Stimulated activated CD8-positive, alpha-beta memory T cell treated with anti-CD3 and anti-CD28 coated beads, Interleukin-7, amount 100 ng/mL, for 4 hours (primary cell): ENCODE results near the gene NUP205.

Experiments used
- DNase-seq, 2 donors: peaks; one replicate each; pipeline ENCODE4 v3.0.0-alpha.2; 2020; ENCODE audit warnings: low read depth in 2 of 2

NUP205 gene

GRCh38 chr7:135539629-135540028, 18.1 kb upstream of the NUP205 start:
- DNase-seq, result no peak

- no peak for DNase-seq
Observed at GRCh38 chr7:135541029-135541428, 16.7 kb upstream of the NUP205 start.

DNA sequence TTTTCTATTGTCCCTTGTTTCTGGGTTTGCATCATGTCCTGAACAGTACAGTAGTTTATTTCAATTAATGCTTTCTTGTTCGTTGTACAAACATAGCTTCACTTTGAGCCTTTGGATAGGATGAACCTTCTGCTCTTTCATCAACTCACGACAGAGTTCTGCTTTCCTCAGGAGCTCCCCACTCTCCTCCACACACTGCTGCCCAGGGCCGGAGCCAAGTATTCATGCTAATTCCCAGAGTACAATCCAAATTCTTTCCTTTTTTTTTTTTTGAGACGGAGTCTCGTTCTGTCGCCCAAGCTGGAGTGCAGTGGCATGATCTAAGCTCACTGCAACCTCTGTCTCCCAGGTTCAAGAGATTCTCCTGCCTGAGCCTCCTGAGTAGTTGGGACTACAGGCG, 7.5 kb upstream of the NUP205 start:
- no peak for DNase-seq

DNA sequence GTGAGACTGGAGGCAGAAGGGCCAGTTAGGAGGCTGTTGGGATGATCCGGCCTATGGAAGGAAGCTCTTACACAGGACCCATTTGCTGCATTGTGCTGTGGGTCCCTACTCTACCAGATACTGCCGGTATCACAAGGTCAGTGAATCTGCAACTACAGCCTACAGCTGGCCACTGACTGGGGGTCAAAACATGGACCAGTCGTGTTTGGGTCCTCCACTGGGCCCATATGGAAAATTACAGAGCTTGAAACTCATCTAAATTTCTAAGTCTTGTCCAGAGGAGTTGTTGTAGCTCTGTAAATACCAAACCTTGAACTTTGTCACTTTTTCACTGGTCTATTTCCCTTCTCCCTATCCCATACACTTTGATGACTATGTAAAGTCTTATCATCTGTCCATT, 5.6 kb upstream of the NUP205 start:
- DNase-seq, result no peak

- no peak for DNase-seq
Observed at GRCh38 chr7:135553346-135553745, 4.4 kb upstream of the NUP205 start.

DNA sequence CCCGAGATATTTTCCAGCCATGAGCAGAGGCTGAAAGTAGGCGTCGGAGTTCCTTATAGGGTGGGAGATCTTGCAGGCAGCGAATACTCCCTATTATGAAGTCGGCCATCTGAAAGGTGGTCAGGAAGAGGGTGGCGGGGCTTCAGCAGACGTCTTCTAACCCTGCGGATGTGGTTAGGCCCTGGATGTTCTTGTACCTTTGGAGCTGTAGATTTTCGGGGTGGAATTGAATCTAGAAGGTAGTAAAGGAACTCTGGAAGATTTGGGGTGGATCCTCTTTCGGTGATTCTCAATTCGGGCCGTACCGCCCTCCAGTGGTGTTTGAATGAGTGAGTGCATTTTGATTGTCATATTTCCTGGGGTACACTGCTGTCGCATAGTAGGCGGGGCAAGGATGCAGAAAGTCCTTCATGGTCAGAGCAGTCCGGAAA, 635 bp downstream of the NUP205 start:
- DNase-seq, result peak; percentile 42 to 45

DNA sequence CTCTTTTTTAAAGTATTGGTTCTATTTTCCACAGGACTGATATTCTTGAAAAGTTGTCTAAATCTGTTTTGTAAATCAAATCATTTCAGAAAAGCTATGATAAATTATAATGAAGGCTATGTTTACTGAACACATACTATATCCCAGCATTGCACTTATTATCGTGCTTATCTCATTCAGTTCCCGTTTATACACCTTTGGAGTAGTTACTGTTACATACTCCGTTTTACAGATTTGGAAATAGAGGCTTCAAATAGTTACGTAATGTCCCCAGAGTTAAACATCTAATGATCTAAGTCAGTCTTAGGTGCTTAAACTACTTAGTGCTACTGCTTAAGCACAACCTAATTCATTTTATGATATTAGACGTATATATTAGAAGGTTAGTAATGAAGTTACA, 1.2 kb downstream of the NUP205 start:
- no peak for DNase-seq

DNA sequence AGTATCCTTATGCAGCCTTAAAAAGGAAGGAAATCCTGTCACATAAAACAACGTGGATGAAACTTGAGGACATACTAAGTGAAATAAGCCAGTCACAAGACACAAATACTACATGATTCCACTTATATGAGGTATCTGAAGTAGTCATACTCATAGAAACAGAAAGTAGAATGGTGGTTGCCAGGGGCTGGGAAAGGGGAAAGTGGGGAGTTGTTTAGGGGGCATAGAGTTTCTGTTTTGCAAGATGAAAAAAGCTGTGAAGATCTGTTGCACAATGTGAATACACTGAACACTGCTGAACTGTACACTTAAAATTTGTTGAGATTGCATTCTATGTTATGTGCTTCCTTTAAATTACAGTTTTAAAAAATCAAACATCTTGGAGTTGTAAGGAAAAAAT, 2.9 kb downstream of the NUP205 start:
- no peak for DNase-seq

DNA sequence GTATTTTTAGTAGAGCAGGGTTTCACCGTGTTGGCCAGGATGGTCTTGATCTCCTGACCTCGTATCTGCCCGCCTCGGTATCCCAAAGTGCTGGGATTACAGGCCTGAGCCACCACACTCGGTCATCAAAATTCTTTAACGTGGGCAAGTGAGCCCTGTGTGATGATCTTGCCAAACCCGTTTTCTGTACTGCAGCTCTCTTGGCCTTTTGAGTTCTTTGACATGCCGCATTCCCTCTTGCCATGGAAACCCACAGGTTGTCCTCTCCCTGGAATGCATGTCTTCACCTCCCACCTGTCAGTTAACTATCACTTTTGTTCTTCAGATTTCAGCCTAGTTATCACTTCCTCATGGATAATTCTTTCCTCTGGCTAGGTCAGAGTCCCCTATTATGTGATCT, 5.0 kb downstream of the NUP205 start:
- DNase-seq, result no peak

- DNase-seq, result no peak
Observed at GRCh38 chr7:135571834-135572233, 14.1 kb downstream of the NUP205 start.

DNA sequence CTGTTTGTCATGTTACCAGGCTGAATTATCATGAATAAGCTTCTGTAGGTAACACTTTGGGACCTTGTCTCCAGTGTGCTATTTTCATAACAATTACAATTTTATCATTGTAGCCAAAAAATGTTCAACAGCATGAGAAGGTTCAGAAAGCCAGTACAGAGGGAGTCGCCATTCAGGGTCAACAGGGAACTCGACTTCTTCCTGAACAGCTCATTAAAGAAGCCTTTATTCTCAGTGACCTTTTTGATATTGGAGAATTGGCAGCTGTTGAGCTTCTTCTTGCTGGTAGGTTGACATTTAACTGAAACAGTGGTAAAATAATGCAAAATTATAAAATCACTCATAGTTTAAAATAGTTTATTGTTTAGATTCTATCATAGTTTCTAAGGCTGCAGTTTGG, 15.8 kb downstream of the NUP205 start:
- DNase-seq, result no peak

DNA sequence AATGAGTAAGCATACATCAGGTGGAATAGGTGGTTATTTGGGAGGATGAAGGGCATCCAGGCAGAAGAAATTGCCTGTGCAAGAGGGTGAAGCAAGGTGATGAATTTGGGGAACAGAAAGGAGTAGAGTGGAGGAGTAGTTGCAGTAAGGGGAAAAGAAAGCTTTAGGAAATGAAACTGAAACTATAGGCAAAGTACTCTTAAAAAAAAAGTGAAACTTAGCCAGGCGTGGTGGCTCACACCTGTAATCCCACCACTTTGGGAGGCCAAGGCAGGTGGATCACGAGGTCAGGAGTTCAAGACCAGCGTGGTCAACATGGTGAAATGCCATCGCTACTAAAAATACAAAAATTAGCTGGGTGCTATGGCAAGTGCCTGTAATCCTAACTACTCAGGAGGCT, 17.6 kb downstream of the NUP205 start:
- no peak for DNase-seq

- DNase-seq, result no peak
Observed at GRCh38 chr7:135578569-135578968, 20.9 kb downstream of the NUP205 start.

DNA sequence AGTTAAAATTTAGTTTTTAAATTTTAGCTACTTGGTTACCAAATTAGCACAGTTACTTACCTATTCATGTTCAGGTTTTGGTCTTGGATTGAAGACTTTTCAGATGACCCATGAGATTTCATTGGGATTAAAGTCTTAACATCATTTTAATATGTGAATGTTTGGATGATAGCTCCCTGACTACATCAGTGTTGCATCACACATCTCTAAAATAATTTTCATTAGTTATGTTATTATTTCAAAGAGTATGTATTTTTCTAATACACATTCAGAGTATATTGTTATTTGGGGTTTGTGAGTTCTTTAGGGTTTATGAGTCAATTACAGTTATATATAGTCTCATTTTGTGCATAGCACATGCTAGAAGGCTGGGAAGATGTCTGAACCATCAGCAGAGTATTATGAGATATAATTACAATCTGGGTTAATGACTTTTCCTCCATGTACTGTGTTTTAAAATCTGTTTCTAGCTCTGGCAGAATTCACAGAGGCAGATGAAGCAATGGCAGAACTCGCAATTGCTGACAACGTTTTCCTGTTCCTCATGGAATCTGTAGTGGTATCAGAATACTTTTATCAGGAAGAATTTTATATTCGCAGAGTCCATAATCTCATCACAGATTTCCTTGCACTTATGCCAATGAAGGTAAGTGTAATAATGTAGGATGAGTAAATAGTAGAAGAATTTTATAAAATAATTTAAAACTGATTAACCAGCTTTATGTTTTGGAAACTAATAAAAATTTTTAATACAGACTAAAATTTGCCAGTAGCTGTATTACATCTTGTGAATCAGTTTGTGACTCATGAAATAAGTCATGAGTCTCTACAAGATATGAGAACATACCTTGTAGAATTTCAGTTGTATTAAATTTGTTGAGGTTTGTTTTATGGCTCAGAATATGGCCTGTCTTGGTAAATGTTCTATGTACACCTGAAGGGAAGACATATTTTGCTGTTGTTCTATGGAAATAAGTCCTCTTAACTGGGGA, 26.9 kb downstream of the NUP205 start:
- no peak for DNase-seq

DNA sequence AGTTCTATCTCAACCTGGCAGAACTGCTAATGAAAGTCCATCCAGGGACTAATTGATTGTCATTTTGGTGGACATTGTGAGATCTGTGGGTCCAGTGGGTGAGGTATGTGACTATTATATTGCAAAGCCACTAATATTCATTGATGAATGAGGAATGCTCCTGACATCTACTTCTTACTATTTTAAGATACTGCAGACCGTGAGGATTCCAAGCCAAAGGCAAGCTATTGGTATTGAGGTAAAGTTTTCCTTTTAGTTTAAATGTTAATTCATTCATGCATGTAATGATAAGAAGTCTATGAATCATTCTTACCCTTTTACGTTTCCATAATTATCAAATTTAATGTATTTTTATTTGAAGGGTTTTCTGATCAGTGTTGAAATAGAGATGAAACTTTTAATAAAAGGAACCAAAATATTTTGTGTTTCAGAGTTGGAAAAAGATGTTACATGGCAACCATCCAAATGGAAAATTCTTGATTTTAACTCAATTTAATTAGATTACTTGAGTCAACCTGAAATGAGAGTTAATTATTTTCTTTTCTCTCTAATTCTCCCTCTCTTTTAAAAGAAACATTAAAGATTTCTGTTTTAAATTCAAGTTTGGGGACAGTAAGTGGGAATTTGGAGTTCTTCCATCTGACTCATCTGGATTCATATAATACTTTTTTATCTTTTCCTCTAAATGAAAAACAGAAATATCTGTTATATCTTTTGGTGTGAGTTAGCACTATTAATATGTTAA, 39.6 kb downstream of the NUP205 start:
- DNase-seq, result no peak

GRCh38 chr7:135597926-135598305, 40.2 kb downstream of the NUP205 start:
- DNase-seq, result no peak

DNA sequence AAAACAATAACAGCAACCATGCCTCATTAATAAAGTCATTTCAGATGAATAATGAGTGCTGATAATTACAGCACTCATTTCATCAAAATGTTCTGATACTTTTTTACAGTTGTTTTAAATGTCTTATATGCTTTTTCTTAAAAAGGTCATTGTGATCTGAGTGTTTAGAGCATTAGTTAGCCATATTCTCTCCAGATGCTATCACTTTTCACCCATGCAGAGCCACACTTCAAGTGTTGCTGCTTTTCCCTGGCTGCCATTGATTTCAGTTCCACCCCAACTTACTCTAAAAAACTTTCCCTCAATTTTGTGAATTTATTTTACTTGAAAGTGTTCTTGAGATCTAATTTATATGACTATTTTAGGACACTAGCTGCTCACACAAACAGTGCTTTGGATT, 41.8 kb downstream of the NUP205 start:
- no peak for DNase-seq

GRCh38 chr7:135600226-135600625, 42.5 kb downstream of the NUP205 start:
- no peak for DNase-seq

DNA sequence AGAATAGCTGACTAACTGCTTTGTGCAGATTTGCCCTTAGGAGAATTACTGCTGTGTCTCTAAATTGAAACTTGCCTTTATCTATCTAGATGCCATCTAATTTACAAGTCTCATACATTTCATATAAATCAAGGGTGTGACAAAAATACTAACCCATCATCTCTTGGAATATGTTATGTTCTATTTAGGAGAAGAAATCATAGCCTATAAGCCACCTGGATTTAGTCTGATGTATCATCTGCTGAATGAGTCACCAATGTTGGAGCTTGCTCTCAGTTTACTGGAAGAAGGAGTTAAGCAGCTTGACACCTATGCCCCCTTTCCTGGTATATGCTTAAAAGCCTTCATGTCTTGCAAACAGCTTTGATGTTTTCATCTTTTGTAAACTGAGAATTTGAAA, 43.5 kb downstream of the NUP205 start:
- no peak for DNase-seq

- DNase-seq, result no peak
Observed at GRCh38 chr7:135602304-135602703, 44.6 kb downstream of the NUP205 start.

- DNase-seq, result no peak
Observed at GRCh38 chr7:135616136-135616535, 58.4 kb downstream of the NUP205 start.

DNA sequence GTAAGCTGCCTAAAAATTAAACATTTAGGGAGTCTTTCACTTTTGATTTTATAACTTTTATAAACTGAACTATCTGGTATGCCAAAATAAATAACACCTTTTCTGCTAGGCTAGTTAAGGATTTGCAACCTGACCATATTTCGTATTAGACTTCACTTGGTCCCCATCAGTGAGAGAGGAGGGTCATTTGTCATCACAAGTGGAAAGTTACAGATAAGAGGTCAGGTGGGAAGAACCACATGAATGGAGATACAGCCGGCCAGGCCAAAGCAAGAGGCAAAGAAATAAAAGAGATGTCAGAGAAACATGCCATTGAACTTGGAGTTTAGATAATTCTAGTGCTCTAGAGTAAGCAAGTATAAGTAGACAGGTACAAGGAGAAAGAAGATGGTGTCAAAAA, 60.1 kb downstream of the NUP205 start:
- DNase-seq, result no peak

DNA sequence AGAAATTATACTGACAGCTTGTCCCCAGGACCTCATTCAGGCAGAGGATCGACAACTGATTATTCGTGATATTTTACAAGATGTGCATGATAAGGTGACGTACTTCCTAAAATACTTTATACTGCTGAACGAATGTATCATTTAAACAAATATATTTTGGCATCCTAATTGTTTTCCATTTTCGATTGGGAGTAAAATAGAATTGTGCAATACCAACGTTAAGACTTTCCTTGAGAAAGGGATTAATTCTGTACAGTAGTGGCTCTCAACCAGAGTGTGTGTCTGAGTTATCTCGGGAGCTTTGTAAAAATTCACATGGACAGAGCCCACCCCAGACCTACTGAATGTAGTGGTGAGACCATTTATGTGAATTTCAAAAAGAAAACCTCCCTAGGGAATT, 60.8 kb downstream of the NUP205 start:
- DNase-seq, result no peak
